ENCODE results near the gene PSMB11. TPM values are rescaled to one million over a fixed set of nuclear protein-coding genes. Genes with fewer than 3 reads are reported as not detected.

Gene PSMB11
- total RNA-seq, 1 donor from 2014 or later: not detected

GRCh38 chr14:23055621-23056144 is 13.7 kb downstream of the PSMB11 start:
- TF ChIP-seq CTCF (IDR thresholded peaks at IDR 0.05) (no peak), POLR2A (IDR thresholded peaks at IDR 0.05) (no peak), POLR2AphosphoS5 (IDR thresholded peaks at IDR 0.05; ENCODE audit: insufficient read depth in 1 of 2, low read depth in 1 of 2) (no peak)
- Histone ChIP-seq H3K36me3 (peaks cover 0 to 21% of the 10 kb centered on the region in 2 donors), H3K27me3 (no peaks in the 10 kb centered on the region), H3K4me3 (peak overlapping the region in 1 of 2 donors; percentile 0), H3K4me1 (peaks cover 23% of the 10 kb centered on the region), H3K9me3 (no peaks in the 10 kb centered on the region), H3K27ac (no peak overlapping the region)
- no peak for DNase-seq (ENCODE audit: extremely low spot score in 2 of 2)
- intact Hi-C loops (cut with DNase I): no loop called here

- no peak for DNase-seq (ENCODE audit: extremely low spot score in 2 of 2)
These were observed 14.3 kb downstream of the PSMB11 start for GRCh38 chr14:23056145-23056955.

GRCh38 chr14:23056956-23057756 is 15.1 kb downstream of the PSMB11 start, which contains the start of gene CDH24:
Gene CDH24 (minus strand): TSS chr14:23057520. CDS start chr14:23055733, 1,787 bp downstream.
- intact Hi-C loops (cut with DNase I): no loop called here
- no peak for DNase-seq (ENCODE audit: extremely low spot score in 2 of 2)
- Histone ChIP-seq H3K36me3 (peaks cover 0 to 33% of the 10 kb centered on the region in 2 donors), H3K4me1 (peaks cover 26% of the 10 kb centered on the region), H3K27ac (peak within 1 kb of the TSS; percentile 96), H3K27me3 (no peaks in the 10 kb centered on the region), H3K9me3 (no peaks in the 10 kb centered on the region), H3K4me3 (peak within 1 kb of the TSS; percentile 45 to 82)
- peak in 1 of 2 donors; percentile 21 for TF ChIP-seq POLR2A (IDR thresholded peaks at IDR 0.05)
- TF ChIP-seq POLR2AphosphoS5 (IDR thresholded peaks at IDR 0.05; ENCODE audit: insufficient read depth in 1 of 2, low read depth in 1 of 2): no peak

More at GRCh38 chr14:23056145-23056955, 14.3 kb downstream of the PSMB11 start:
- Histone ChIP-seq H3K27ac (peak overlapping the region; percentile 96), H3K9me3 (no peaks in the 10 kb centered on the region), H3K36me3 (peaks cover 0 to 27% of the 10 kb centered on the region in 2 donors), H3K4me1 (peaks cover 23% of the 10 kb centered on the region), H3K27me3 (no peaks in the 10 kb centered on the region), H3K4me3 (peak overlapping the region; percentile 0 to 82)
- TF ChIP-seq POLR2A (IDR thresholded peaks at IDR 0.05) (no peak), CTCF (IDR thresholded peaks at IDR 0.05) (peak; percentile 19 to 44 (median 33)), POLR2AphosphoS5 (IDR thresholded peaks at IDR 0.05; ENCODE audit: insufficient read depth in 1 of 2, low read depth in 1 of 2) (no peak)
- intact Hi-C loops (cut with DNase I): no loop called here

GRCh38 chr14:23057757-23058653 is 16.0 kb downstream of the PSMB11 start:
- Histone ChIP-seq H3K4me3 (peak overlapping the region; percentile 45 to 82), H3K9me3 (no peaks in the 10 kb centered on the region), H3K27me3 (no peaks in the 10 kb centered on the region), H3K4me1 (peaks cover 33% of the 10 kb centered on the region), H3K36me3 (peaks cover 0 to 41% of the 10 kb centered on the region in 2 donors), H3K27ac (peak overlapping the region; percentile 96)
- DNase-seq (ENCODE audit: extremely low spot score in 2 of 2): no peak
- intact Hi-C loops (cut with DNase I): loop anchor here (1.0 kb wide), 1 partner anchor 71 kb away; no protein-coding TSS in a partner anchor
- no peak for TF ChIP-seq POLR2AphosphoS5 (IDR thresholded peaks at IDR 0.05; ENCODE audit: insufficient read depth in 1 of 2, low read depth in 1 of 2)
- peak; percentile 92 to 95 (median 94) for TF ChIP-seq CTCF (IDR thresholded peaks at IDR 0.05)
